ENCODE measurements around the gene THSD7B.

DNA sequence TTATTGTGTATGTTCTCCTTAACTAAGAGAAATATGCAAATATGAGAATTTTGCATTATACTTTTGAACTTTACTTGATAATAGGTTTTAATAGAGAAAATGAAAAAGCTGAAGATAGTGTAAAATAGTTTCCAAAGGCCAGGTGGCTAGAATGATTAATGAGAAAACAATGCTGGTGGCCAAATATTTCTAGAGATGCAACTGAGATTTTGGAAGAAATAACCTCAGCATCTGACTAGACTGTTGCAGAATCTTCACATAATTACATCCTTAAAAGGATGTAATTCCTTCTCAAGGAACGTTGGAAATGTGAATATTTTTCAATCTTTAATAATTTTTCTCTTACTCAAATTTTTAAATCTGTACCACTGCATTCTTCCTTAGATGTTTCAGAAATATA lies 434.4 kb downstream of the THSD7B start:
- TF ChIP-seq ZNF70 (CRISPR knock-in tag; IDR thresholded peaks at IDR 0.05) (no peak), ZNF8 (CRISPR knock-in tag; IDR thresholded peaks at IDR 0.05) (no peak), ARNTL (CRISPR knock-in tag; IDR thresholded peaks at IDR 0.05; ENCODE audit: borderline replicate concordance, low read depth) (no peak), TOX (CRISPR knock-in tag; IDR thresholded peaks at IDR 0.05; ENCODE audit: borderline replicate concordance) (no peak), ZFP3 (CRISPR knock-in tag; IDR thresholded peaks at IDR 0.05) (no peak), BACH2 (CRISPR knock-in tag; IDR thresholded peaks at IDR 0.05; ENCODE audit: borderline replicate concordance) (no peak), RARB (CRISPR knock-in tag; IDR thresholded peaks at IDR 0.05) (no peak), ISL1 (CRISPR knock-in tag; IDR thresholded peaks at IDR 0.05) (no peak), TCF4 (CRISPR knock-in tag; IDR thresholded peaks at IDR 0.05; ENCODE audit: borderline replicate concordance) (no peak), ZFP30 (CRISPR knock-in tag; IDR thresholded peaks at IDR 0.05) (no peak)
- TF ChIP-seq, protein P1, sequence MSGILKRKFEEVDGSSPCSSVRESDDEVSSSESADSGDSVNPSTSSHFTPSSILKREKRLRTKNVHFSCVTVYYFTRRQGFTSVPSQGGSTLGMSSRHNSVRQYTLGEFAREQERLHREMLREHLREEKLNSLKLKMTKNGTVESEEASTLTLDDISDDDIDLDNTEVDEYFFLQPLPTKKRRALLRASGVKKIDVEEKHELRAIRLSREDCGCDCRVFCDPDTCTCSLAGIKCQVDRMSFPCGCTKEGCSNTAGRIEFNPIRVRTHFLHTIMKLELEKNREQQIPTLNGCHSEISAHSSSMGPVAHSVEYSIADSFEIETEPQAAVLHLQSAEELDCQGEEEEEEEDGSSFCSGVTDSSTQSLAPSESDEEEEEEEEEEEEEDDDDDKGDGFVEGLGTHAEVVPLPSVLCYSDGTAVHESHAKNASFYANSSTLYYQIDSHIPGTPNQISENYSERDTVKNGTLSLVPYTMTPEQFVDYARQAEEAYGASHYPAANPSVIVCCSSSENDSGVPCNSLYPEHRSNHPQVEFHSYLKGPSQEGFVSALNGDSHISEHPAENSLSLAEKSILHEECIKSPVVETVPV (CRISPR knock-in tag; IDR thresholded peaks at IDR 0.05) = no peak
- TF ChIP-seq, protein P2, sequence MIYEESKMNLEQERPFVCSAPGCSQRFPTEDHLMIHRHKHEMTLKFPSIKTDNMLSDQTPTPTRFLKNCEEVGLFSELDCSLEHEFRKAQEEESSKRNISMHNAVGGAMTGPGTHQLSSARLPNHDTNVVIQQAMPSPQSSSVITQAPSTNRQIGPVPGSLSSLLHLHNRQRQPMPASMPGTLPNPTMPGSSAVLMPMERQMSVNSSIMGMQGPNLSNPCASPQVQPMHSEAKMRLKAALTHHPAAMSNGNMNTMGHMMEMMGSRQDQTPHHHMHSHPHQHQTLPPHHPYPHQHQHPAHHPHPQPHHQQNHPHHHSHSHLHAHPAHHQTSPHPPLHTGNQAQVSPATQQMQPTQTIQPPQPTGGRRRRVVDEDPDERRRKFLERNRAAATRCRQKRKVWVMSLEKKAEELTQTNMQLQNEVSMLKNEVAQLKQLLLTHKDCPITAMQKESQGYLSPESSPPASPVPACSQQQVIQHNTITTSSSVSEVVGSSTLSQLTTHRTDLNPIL (CRISPR knock-in tag; IDR thresholded peaks at IDR 0.05; ENCODE audit: low read depth) = no peak

All from SK-N-SH treated with all-trans-retinoic acid at 6 μM for 48 hours (cell line).